GM08714 (cell line): ENCODE data around the gene KRTAP17-1.

Source experiments
- H3K4me3 ChIP-seq: fragments of 200-500 bp; sonication (Bioruptor generic); 2 replicates; pipeline ENCODE4 v1.5.1; 2014; ENCODE audit warnings: mild to moderate bottlenecking, low read length, inconsistent platforms
- ZNF274 ChIP-seq: IDR thresholded peaks from 2 replicates; pipeline ENCODE4 v1.6.1; 2012; ENCODE audit warnings: mild to moderate bottlenecking, low read depth, low read length

KRTAP17-1 gene

GRCh38 chr17:41324180-41325075, 8.9 kb upstream of the KRTAP17-1 start:
- no peak for TF ChIP-seq ZNF274

GRCh38 chr17:41322903-41323895, 7.7 kb upstream of the KRTAP17-1 start:
- TF ChIP-seq ZNF274: no peak
- H3K4me3 ChIP-seq: no peak overlapping the region

More at GRCh38 chr17:41324180-41325075, 8.9 kb upstream of the KRTAP17-1 start:
- H3K4me3 ChIP-seq: no peak overlapping the region

GRCh38 chr17:41322094-41322902, 6.8 kb upstream of the KRTAP17-1 start:
- no peak for TF ChIP-seq ZNF274
- H3K4me3 ChIP-seq: no peak overlapping the region

GRCh38 chr17:41318231-41318630, 2.7 kb upstream of the KRTAP17-1 start:
- TF ChIP-seq ZNF274: no peak
- H3K4me3 ChIP-seq: no peak overlapping the region

GRCh38 chr17:41315814-41316445, 420 bp upstream of the KRTAP17-1 start:
- H3K4me3 ChIP-seq: no peak overlapping the region
- no peak for TF ChIP-seq ZNF274

- TF ChIP-seq ZNF274: no peak
Observed at GRCh38 chr17:41311111-41311510, 4.4 kb downstream of the KRTAP17-1 start.

GRCh38 chr17:41308918-41309359, 6.6 kb downstream of the KRTAP17-1 start, which contains the start of gene KRTAP16-1:
Gene KRTAP16-1 (minus strand): TSS chr17:41309309. CDS start chr17:41309253, 56 bp downstream.
- no peak within 1 kb of the TSS for H3K4me3 ChIP-seq
- TF ChIP-seq ZNF274: no peak

More at GRCh38 chr17:41311111-41311510, 4.4 kb downstream of the KRTAP17-1 start:
- no peak overlapping the region for H3K4me3 ChIP-seq

GRCh38 chr17:41308251-41308917, 7.1 kb downstream of the KRTAP17-1 start:
- no peak for TF ChIP-seq ZNF274
- no peak overlapping the region for H3K4me3 ChIP-seq

- H3K4me3 ChIP-seq: no peak overlapping the region
- TF ChIP-seq ZNF274: no peak
Observed at GRCh38 chr17:41307647-41308046, 7.9 kb downstream of the KRTAP17-1 start.

GRCh38 chr17:41304091-41304490, 11.4 kb downstream of the KRTAP17-1 start:
- no peak for TF ChIP-seq ZNF274
- H3K4me3 ChIP-seq: no peak overlapping the region

GRCh38 chr17:41302981-41303380, 12.5 kb downstream of the KRTAP17-1 start:
- TF ChIP-seq ZNF274: no peak
- no peak overlapping the region for H3K4me3 ChIP-seq

GRCh38 chr17:41301916-41302901, 13.3 kb downstream of the KRTAP17-1 start, which contains the start of gene KRTAP29-1:
Gene KRTAP29-1 (minus strand): TSS chr17:41302851. CDS start chr17:41302851, 0 bp downstream.
- no peak for TF ChIP-seq ZNF274
- no peak within 1 kb of the TSS for H3K4me3 ChIP-seq
